Common myeloid progenitor, CD34-positive (primary cell): ENCODE measurements around the gene MINDY4B.

ENCODE experiments used
- CTCF ChIA-PET: fragments of 350-600 bp; sonication (Branson Sonifier 250); formaldehyde crosslinking; loops from one replicate; lab custom pipeline; 2021; ENCODE audit warnings: antibody characterized with exemption; lab: Charles Lee
- POLR2A ChIA-PET: fragments of 350-600 bp; sonication (Branson Sonifier 250); formaldehyde crosslinking; loops from one replicate; lab custom pipeline; 2021; ENCODE audit warnings: antibody characterized with exemption; lab: Charles Lee
- DNase-seq, 3 donors: peaks; one replicate each; pipeline versions ENCODE4 v3.0.0 to v3.0.0-alpha.2; 2013
- H3K27ac ChIP-seq, 2 experiments: 1 replicate in 1 of 2; 2 replicates in 1 of 2; pipeline ENCODE4 v1.7.0; 2013; ENCODE audit warnings: inconsistent platforms in 2 of 2, low read length in 2 of 2, mild to moderate bottlenecking in 2 of 2, low read depth in 1 of 2, moderate library complexity in 1 of 2; ENCODE audit not compliant: severe bottlenecking in 2 of 2, insufficient read depth in 1 of 2, poor library complexity in 1 of 2
- H3K27me3 ChIP-seq, 5 experiments: replicated peaks in 2 of 5; 1 replicate in 3 of 5; 2 replicates in 2 of 5; pipeline versions ENCODE4 v1.6.1 to v1.7.0; 2013; ENCODE audit warnings: low read length in 4 of 5, mild to moderate bottlenecking in 2 of 5, moderate library complexity in 2 of 5, inconsistent platforms in 1 of 5; ENCODE audit not compliant: insufficient read depth in 5 of 5, control insufficient read depth in 4 of 5
- H3K36me3 ChIP-seq, 4 experiments: 1 replicate in 2 of 4; 2 replicates in 2 of 4; pipeline versions ENCODE4 v1.6.1 to v1.7.0; 2013; ENCODE audit warnings: low read length in 3 of 4, control low read depth in 1 of 4, mild to moderate bottlenecking in 1 of 4; ENCODE audit not compliant: control insufficient read depth in 4 of 4, insufficient read depth in 4 of 4
- H3K4me1 ChIP-seq, 4 experiments: 1 replicate in 3 of 4; 2 replicates in 1 of 4; pipeline versions ENCODE4 v1.6.1 to v1.7.1; 2013; ENCODE audit warnings: low read length in 3 of 4, mild to moderate bottlenecking in 3 of 4, control low read depth in 1 of 4, inconsistent platforms in 1 of 4, moderate library complexity in 1 of 4; ENCODE audit not compliant: control insufficient read depth in 4 of 4, insufficient read depth in 4 of 4; ENCODE audit errors: control extremely low read depth in 1 of 4
- H3K4me3 ChIP-seq, 7 experiments: 1 replicate in 4 of 7; 2 replicates in 3 of 7; pipeline versions ENCODE4 v1.5.1 to v1.7.0; 2013; ENCODE audit warnings: mild to moderate bottlenecking in 7 of 7, low read length in 6 of 7, moderate library complexity in 6 of 7, inconsistent platforms in 2 of 7, low read depth in 2 of 7, control low read depth in 1 of 7; ENCODE audit not compliant: insufficient read depth in 4 of 7, control insufficient read depth in 1 of 7; ENCODE audit errors: extremely low read depth in 1 of 7
- H3K9me3 ChIP-seq, 5 experiments: 1 replicate in 4 of 5; 2 replicates in 1 of 5; pipeline versions ENCODE4 v1.6.1 to v1.7.1; 2013; ENCODE audit warnings: low read length in 4 of 5, mild to moderate bottlenecking in 2 of 5, inconsistent platforms in 1 of 5, low read depth in 1 of 5, moderate library complexity in 1 of 5; ENCODE audit not compliant: control insufficient read depth in 4 of 5, insufficient read depth in 2 of 5; ENCODE audit errors: control extremely low read depth in 1 of 5
- WGBS: methylation state at CpG from one replicate; pipeline ENCODE4 v1.1.5; 2013; ENCODE audit not compliant: insufficient coverage; 5-methylcytosine and 5-hydroxymethylcytosine counted together

The MINDY4B gene

GRCh38 chr3:150830745-150831144 lies 74.5 kb downstream of the MINDY4B start:
- no peak for DNase-seq
- CTCF ChIA-PET = interaction anchor here (1.0 to 2.2 kb wide), 6 partner anchors 9 to 59 kb away, joined by 3 to 8 read pairs (median 3); no protein-coding TSS in a partner anchor
- 92% methylated on average over 7 of the region's 7 CpGs for WGBS
- H3K27ac ChIP-seq = no peak overlapping the region
- H3K36me3 ChIP-seq = no peaks in the 10 kb centered on the region
- H3K9me3 ChIP-seq = no peaks in the 10 kb centered on the region
- no peaks in the 10 kb centered on the region for H3K4me1 ChIP-seq
- no peak overlapping the region for H3K4me3 ChIP-seq
- POLR2A ChIA-PET = no interaction called here
- no peaks in the 10 kb centered on the region for H3K27me3 ChIP-seq

- Histone ChIP-seq H3K27me3 (no peaks in the 10 kb centered on the region), H3K9me3 (no peaks in the 10 kb centered on the region), H3K4me3 (no peak overlapping the region), H3K4me1 (no peaks in the 10 kb centered on the region), H3K36me3 (no peaks in the 10 kb centered on the region), H3K27ac (no peak overlapping the region)
- ChIA-PET POLR2A (no interaction called here), CTCF (interaction anchor here (1.0 to 2.2 kb wide), 5 partner anchors 9 to 44 kb away, joined by 3 to 8 read pairs (median 3); no protein-coding TSS in a partner anchor)
- 98% methylated on average over 5 of the region's 6 CpGs for WGBS
- peak; percentile 19 to 51 (median 42) for DNase-seq
Measured at GRCh38 chr3:150830094-150830681, 75.1 kb downstream of the MINDY4B start.

- ChIA-PET CTCF (interaction anchor here (2.2 kb wide), 1 partner anchor 10 kb away, joined by 8 read pairs; no protein-coding TSS in a partner anchor), POLR2A (no interaction called here)
- Histone ChIP-seq H3K27ac (no peak overlapping the region), H3K36me3 (no peaks in the 10 kb centered on the region), H3K27me3 (no peaks in the 10 kb centered on the region), H3K4me3 (no peak overlapping the region), H3K4me1 (no peaks in the 10 kb centered on the region), H3K9me3 (no peaks in the 10 kb centered on the region)
- no peak for DNase-seq
- WGBS = 96% methylated on average over 4 of the region's 6 CpGs
Measured at GRCh38 chr3:150829408-150829807, 75.8 kb downstream of the MINDY4B start.

- H3K36me3 ChIP-seq = no peaks in the 10 kb centered on the region
- 100% methylated on average over 1 of the region's 2 CpGs for WGBS
- no peak for DNase-seq
- no peaks in the 10 kb centered on the region for H3K4me1 ChIP-seq
- CTCF ChIA-PET = interaction anchor here (2.2 kb wide), 1 partner anchor 11 kb away, joined by 8 read pairs; no protein-coding TSS in a partner anchor
- POLR2A ChIA-PET = no interaction called here
- no peak overlapping the region for H3K27ac ChIP-seq
- no peaks in the 10 kb centered on the region for H3K9me3 ChIP-seq
- no peak overlapping the region for H3K4me3 ChIP-seq
- no peaks in the 10 kb centered on the region for H3K27me3 ChIP-seq
Measured at GRCh38 chr3:150828997-150829396, 76.2 kb downstream of the MINDY4B start.

- CTCF ChIA-PET = no interaction called here
- WGBS = 100% methylated on average over 1 of the region's 1 CpG
- POLR2A ChIA-PET = no interaction called here
Measured at GRCh38 chr3:150828261-150828660, 77.0 kb downstream of the MINDY4B start.

GRCh38 chr3:150826466-150827282 lies 78.6 kb downstream of the MINDY4B start:
- ChIA-PET CTCF (interaction anchor here (1.0 kb wide), 2 partner anchors 9 to 12 kb away, joined by 3 to 5 read pairs; no protein-coding TSS in a partner anchor), POLR2A (interaction anchor here (0.5 kb wide), 1 partner anchor 123 kb away, joined by 4 read pairs; the partner anchor contains the start of gene ERICH6)
- no peaks in the 10 kb centered on the region for H3K27me3 ChIP-seq
- H3K4me1 ChIP-seq = no peaks in the 10 kb centered on the region
- H3K36me3 ChIP-seq = no peaks in the 10 kb centered on the region
- no peak overlapping the region for H3K27ac ChIP-seq
- WGBS = over 99% methylated on average over 8 of the region's 12 CpGs
- no peaks in the 10 kb centered on the region for H3K9me3 ChIP-seq
- no peak for DNase-seq
- no peak overlapping the region for H3K4me3 ChIP-seq

More at GRCh38 chr3:150828261-150828660, 77.0 kb downstream of the MINDY4B start:
- Histone ChIP-seq H3K4me1 (no peaks in the 10 kb centered on the region), H3K9me3 (no peaks in the 10 kb centered on the region), H3K4me3 (no peak overlapping the region), H3K27me3 (no peaks in the 10 kb centered on the region), H3K36me3 (no peaks in the 10 kb centered on the region), H3K27ac (no peak overlapping the region)
- no peak for DNase-seq
